Myocyte (in vitro differentiated cells): ENCODE results near the gene TTC39A. TPM values are rescaled to one million over a fixed set of nuclear protein-coding genes. Genes with fewer than 3 reads are reported as not detected.

Experiments
- DNase-seq: peaks from one replicate; pipeline ENCODE4 v3.0.0-alpha.2; 2012; ENCODE audit warnings: low read depth
- total RNA-seq: library from RNA; depleted of rRNA; stranded (reverse); fragments of >200 nt; gene quantifications from 2 replicates; pipeline ENCODE4 v1.2.3, GENCODE V29; 2014

The TTC39A gene
- total RNA-seq, 1 donor from 2014 or later = 1.4 TPM

DNA sequence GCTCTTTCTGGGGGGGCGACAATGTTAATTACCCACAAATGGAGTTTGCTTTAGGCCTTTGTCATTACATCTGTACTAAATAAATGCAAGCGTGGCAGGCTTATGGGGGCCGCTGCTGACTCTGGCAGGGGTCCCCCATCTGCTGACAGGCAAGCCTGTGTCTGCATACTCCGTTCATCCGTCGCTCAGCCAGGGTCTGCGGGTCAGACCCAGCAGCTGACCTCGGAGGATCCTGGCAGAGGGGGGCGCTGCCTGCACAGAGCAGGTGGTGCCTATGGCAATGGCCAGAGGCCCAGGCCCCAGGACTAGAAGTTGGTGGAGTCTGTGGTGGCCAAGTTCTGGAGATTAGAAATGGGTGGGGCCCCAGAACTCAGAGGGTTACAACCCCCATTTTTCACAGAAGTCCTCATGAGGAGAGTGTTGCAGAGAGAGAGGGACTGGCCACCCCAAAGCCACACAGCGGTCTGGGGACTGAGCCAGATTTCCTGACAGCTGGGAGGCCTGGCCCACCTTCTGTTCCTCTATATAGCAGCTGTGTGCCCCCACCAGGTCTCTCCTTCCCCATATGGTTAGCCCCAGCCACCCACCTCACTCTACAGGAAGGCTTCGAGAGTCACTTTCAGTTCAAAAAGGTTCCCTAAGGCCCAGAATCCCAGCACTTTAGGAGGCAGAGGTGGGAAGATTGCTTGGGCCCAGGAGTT is 31.0 kb downstream of the TTC39A start:
- no peak for DNase-seq

DNA sequence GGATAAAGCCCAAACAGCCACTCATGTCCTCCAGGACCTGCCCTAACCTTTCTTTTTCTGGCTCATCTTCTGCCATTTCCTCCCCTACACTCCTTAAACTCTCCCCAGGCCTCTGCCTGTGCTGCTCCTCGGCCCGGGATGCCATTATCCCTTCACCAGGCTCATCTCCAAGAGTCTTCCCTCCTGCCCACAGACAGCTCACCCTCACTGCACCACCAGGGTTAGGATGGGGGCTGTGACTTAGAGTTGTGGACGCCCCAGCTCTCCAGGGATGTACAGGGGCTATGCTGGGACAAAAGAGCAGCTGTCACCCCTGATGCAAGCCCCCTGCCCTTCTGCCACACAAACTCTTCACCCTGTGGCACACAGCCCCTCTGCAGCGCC is 32.0 kb downstream of the TTC39A start:
- DNase-seq = no peak

DNA sequence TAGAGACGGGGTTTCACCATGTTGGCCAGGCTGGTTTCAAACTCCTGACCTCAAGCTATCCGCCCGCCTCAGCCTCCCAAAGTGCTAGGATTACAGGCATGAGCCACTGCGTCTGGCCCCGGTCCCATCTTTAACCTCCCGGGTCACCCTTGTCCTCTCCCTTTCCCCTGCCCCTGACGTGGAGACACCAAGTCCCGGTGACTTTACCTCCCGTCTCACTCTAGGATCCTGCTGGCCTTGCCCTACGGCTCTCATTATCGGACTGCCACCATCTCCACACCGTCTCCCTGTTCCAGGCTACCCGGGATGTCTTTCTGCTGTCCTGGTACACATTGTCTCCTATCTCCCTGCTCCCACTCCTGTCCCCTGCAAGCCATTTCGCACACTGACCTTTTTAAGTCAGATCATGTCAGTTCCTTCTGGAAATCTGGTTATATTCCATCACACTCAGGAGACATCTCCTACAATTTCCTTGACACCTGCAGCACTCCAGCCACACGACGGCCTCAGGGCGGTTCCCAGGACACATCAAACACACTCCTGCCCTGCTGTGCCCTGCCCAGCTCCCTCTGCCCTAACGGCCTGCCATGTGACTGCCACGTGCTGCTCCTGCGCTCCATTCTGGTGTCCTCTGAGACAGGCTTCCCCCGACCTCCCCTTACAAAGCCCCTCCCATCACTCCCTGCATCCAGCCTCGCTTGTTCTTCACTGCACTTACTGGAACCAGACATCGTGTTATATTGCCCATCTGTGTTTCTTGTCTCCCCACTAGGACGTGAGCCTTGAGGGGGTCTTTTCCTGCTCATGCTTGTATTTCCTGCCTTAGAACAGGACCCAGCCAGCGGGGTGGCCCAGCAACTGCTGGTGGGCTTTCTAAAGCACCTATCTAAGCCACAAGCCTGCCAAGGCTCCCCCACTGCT is 32.7 kb downstream of the TTC39A start:
- no peak for DNase-seq

DNA sequence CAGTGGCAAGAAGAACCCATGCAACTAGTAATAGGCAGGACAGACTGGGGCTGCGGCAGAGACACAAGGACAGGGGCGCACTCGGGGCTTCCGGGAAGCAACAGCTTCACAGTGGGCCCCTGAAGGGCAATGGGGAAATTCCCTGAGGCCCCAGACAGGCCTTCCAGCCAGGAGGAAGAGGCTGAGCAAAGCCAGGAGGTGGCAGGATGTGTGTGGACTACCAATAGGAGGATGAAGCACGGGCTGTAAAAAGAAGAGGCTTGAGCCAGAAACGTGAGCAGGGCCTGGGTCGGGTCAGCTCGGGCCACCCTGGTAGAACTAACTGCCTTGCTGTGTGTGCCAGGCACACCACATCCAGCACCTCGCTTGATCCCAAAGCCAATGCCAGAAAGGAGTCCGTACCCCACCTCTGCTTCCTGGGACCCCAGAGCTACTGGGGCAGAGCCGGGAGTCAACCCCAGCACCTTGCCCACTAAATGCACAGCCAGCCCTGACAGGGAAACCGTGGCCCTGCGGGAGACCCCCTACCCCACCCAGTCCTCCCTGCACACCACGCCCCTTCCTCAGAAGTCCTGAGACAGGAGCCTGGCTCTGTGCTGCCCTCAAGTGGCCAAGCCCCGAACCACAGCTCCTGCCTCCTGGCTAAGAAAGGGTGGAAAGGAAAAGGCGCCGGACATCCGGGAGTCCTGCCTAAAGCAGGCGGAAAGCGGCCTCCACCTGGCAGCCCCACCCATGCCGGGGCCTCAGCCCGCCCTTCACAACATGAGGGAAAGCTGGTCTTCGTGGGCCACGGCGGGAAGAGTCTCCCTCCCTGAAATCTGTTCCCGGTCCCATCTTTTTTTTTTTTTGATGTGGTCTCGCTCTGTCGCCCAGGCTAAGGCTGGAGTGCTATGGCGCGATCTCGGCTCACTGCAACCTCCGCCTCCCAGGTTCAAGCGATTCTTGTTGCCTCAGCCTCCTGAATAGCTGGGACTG is 33.7 kb downstream of the TTC39A start:
- DNase-seq = peak; percentile 88

DNA sequence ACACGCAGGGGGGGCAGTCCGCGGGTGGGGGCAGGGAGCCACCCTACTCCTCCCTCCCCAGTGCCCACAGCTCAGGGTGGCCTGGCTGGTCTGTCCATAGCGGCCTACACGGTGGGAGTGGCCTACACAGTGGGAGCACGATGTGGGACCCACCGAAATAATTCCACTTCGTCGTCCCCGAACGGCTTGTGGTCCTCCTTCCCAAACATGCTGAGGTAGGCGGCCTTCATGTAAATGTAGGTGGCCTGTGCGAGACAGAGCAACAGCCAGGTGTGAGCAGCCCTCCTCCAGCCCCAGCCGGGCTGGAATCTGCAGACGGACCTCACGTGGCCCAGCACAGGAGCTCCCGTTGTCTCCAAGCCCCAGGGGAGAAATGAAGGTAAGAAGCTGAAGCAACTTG is 34.4 kb downstream of the TTC39A start:
- no peak for DNase-seq

DNA sequence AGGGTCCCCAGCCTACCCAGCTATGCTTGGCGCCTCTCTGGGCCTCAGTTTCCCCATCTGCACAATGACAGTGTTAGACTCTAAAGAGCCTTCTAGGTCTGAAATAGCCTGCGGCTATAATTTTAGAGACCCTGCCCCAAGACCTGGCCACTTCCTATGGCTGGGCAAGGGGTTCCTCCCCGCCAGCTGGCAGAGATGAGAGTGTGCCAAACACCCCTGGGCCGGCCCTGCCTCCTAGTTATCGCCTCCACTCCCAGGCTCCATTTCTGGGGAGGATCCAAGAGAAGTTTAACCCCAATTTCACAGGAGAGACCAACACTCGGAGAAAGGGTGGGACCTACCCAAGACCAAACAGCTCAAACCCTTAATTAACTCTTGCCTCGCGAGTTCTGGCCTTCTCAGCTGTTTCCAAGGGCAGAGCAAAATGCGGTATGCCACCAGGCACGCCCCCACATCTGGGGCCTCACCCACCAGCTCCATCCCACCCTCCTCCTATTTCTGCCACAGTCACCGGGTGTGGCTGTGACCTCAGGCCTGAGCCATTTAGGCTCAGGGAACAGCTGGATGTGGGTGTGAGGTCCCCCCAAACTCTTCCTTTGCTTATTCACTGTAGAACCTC is 35.7 kb downstream of the TTC39A start:
- peak; percentile 79 for DNase-seq

DNA sequence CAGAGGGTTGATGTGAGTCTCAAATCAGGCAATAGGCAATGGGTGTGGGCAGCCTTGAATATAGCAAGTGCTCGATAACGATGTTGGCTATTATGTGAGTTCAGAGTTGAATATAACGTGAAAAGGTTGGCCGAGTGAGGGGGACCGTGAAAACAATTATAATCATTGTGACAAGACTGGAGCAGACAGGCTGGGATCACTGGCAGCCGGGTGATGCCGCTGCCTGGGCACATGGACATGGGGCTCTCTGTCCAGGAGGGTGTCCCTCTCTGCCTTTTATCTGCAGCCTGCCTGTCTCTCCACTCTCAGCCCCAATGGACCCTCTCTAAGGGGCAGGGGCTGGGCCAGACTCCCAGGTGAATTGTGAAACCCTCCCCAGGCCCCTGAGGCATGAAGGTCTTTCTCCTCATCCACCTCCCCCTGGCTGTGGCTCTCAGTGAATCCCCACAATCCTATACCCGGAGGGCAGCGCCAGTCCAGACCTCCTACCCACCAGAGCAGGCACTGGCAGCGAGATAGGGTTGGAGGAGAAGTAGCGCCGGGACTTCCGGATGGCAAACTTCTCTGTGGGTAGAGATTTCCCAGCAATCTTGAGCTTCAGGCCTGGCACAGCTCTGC is 36.4 kb downstream of the TTC39A start:
- no peak for DNase-seq

DNA sequence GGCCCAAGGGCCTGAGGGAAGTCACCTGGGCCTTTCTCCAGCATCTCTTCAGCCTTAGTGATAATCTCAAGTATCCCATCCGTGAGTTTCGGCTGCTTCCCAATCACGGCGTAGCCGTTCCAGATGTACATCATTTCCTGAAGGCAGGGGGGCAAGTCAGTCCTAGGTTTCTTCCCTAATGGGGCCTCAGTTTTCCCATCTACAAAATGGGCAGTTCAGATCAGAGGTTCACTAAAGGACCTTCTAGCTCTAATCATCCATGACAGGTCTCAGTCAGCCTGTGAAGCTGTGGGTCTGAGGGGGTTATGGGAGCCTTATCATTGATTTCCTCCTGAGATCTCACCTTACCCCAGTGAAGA is 39.9 kb downstream of the TTC39A start:
- no peak for DNase-seq

DNA sequence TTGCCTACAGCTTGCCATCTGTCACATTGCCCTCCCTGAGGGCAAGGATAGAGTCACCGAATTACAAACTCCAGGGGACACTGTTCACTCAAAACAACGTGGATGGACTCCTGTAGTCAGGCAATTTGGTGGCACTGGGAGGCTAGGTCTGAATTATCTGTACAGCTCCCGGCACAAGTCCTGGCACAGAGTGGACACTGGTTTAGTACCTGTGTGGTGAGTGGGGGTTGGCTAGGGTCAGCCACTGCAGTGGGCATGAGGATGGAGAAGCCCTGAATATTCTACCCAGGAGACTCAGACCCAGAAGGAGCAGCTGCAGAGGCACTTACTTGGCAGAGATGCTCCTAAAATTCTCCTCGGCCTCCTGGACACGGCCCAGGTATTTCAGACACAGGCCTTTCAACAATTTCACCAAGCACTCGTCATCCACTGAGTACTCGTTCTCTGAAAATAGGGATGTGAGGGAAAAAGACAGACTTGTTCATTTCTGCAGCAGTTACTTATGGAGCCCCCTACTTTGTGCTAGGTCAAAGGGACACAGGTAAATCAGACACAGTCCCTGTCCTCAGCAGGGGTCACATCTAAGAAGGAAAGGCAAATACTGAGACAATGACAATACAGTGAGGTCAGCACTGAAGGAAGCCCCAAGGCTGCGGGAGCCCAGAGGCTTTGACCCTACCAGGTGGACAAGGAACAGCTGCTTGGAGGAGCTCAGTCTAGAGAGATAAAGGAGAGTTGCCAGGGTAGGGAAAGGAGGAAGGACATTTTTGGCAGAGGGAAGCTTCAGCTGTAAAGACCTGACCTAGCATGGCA is 40.5 kb downstream of the TTC39A start:
- DNase-seq = peak; percentile 66

DNA sequence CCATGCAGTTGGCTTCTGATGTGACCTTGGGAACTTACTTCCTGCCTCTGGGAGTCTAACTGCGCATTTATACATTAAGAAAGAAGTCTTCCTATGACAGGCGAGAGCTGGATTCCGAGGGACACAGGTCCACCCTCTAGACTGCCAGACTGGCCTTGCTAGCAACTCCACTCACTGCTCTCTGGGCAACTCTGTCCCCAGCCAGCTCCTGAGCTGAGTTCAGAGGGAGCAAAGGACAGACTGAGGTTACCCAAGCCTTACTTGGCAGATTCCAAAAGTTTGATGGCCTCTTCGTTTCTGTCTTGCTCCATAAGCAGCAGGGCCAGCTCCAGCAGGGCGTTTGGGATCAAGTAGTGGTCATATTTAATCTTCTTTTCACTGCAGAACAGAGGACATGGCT is 41.8 kb downstream of the TTC39A start:
- no peak for DNase-seq

DNA sequence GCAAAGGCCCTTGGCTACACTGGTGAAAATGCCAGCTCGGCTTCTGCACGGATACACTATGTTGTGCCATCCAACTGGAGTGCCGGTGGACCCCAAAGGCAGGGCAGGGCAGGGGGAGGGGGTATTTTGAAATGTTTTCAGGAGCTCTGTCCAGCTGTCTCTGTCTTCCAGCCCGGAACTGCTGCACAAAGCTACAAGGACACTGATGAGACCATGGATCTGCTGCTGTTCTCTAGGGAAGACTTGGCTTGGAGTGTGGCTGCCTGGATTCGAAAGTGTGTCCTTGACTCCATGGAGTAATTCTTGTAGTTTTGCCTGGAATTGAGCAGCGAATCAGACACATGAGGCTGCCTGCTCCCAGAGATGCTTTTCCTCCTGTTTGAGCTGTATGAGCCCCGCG is 42.4 kb downstream of the TTC39A start:
- no peak for DNase-seq

DNA sequence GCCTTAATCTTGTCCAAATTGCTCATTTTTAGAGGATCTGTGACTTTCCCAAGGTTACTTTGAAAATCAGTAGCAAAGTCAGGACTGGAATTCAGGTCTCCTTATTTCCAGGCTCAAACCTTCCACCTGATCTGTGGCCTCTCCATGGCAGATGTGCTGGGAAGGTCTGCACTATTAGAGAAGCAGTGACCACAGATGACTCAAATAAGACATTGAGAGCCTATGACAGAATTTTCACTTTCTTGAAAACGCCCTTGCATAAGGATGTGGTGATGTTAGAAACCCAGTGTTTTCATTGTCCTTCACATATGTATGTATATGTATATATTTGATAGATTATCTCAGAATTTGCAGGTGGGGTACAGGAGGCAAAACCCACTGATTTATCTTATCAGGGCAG is 45.3 kb downstream of the TTC39A start:
- DNase-seq = peak; percentile 32

DNA sequence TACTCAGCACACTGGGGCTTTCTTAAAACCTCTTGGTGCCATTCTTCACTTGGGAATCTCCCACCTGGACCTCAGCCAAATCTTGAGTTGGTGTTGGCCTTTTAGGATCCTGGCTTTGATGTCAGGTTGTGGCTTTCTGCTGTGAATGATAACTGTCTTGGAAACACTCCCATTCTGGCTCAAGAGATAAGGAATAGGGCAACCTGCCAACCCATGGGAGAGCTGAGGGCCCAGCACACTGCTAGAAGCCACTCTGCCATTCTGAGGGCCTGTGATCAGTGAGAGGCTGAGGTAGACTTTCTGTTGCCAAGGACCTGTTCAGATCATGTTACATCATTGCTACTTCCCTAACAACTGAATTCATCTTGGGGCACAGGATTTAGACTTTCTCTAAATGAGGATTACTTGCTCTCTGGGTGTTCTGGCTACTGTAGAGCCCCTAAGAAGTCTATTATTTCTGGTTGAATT is 45.8 kb downstream of the TTC39A start:
- peak; percentile 45 for DNase-seq

DNA sequence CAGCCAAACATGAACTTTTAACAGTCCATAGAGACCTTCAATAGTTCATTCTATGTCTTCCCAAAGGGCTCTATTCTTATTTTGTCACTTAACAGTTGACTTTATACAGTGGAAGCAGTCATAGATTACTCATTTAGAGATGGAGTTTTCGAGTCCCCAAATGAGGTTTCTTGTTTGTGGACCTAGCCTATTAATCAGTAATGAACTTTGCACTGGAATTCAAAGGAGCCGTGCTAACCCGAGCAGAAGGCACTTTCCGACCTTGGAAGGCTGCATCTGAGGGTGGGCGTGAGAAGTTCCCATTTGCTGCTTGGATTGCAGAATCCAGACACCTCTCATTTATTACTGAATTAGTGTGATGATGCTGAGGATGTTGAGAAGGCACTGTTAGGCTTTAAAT is 46.4 kb downstream of the TTC39A start:
- DNase-seq = no peak

DNA sequence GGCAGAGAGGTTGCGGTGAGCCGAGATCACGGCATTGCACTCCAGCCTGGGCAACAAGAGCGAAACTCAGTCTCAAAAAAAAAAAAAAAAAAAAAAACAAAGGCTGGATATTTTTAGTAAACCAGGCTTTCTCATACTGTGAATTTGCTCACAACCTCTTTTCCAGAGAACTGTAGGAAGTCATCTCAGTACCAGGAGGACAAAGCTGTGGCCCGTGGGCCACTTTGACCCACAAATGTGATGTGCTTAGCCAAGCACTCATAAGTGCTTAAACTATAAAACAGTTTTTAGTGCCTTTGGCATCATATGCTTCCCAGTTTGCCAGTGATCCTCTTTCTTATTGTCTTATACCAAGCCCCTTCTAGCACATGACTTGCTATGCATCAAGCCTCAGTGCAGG is 47.8 kb downstream of the TTC39A start:
- DNase-seq = no peak

DNA sequence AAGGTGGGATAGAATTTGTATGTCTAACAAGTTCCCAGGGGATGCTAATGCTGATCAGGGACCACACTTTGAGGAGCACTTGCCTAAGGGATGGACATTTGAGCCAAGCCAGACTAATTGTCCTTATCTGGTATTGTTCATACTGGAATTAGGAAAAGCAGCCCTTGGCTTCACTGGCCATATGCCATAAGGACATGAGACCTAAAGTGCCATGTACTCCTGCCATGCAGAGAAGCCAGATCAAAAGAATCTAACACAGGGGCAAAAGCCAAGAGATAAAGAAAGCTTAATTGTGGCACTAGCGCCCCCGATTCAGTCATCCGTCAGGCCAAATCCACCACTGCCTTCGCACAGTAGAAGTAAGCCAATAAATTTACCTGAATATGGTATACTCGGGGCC is 48.6 kb downstream of the TTC39A start:
- no peak for DNase-seq

DNA sequence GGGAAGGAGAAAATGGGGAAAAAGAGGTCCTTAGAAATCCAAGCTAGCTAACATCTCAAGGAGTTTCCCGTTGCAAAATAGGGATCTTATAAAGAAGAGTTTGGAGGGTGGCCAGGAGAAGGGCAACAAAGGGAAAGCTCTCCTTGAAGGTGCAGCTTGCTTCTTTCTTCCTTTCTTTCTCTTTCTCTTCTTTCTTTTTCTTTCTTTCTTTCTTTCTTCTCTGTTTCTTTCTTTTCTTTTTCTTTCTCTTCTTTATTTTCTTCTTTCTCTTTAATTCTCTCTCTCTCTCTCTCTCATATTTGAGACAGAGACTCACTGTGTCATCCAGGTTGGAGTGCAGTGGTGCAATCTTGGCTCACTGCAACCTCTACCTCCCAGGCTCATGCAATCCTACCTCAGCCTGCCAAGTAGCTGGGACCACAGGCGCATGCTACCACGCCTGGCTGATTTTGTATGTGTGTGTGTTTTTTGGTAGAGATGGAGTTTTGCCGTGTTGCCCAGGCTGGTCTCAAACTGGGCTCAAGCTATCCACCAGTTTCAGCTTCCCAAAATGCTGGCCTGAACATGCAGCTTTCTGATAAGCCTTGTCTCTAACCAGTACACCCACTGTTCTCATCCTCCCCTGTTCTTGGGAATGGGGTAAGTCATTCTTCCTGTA is 49.9 kb downstream of the TTC39A start:
- DNase-seq = no peak

DNA sequence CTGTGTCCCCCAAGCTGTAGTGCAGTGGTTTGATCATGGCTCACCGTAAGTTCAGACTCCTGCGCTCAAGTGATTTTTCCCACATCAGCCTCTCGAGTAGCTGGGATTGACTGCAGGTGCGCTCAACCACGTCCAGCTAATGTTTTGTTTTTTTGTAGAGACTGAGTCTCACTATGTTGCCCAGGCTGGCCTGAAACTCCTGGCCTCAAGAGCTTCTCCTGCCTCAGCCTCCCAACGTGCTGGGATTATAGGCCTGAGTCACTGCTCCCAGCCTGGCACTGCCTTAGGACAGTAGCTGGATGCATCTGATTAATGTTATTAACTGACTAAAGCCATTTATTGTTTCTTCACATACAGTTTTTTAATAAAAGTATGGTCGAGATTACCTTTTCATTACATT is 54.1 kb downstream of the TTC39A start:
- DNase-seq = no peak

DNA sequence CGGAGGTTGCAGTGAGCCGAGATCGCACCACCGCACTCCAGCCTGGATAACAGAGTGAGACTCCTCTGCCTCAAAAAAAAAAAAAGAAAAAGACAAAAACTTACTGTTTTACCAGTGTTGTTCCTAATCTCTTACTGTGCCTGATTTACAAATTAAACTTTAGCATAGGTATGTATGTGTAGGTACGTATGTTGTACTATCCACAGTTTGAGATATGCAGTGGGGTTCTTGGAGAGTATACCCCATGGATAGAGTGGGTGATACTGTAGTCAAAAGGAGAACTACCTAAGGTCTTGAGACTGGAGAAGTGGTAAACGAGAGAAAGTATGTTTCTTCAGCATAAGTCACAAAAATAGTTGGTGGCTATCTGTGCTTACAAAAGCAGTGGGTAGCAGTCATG is 55.7 kb downstream of the TTC39A start:
- DNase-seq = no peak
